ENCODE data around the gene HOXC12.

HOXC12 gene

DNA sequence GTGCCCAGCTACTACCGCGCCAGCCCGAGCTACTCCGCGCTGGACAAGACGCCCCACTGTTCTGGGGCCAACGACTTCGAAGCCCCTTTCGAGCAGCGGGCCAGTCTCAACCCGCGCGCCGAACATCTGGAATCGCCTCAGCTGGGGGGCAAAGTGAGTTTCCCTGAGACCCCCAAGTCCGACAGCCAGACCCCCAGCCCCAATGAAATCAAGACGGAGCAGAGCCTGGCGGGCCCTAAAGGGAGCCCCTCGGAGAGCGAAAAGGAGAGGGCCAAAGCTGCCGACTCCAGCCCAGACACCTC is 30.9 kb downstream of the HOXC12 start:
- DNase-seq: no peak

DNA sequence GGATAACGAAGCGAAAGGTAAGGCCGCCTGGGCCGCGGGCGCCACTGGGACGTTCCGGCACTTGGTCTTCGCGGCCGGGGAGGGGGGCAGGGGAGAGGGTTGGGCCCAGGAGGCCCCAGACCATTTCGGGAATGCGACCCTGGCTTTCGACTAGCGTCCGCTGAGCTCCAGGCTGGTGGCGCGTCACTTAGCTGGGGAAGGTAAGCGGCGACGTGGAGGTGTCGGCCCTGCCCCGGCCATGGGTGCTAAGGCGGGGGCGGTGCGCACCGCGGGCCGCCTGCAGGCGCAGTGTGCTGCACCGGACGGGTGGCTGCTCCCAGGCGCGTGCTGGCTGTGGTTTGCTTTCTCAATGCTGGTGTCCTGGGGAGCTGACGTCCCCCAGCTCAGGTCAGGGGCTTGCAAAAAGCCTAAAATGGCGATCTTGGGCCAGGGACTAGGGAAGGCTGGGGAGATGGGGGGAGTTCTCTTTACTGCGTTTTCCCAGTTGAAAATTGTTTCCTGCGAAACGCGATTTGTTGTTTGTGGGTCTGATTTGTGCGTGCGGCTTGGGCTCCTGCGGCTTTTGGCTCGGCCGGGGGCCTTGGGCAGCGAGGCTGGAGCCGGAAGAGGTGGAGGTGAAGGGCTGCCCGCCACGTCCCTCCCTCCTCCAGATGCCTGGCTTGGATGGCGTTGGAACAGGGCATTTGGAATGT is 31.4 kb downstream of the HOXC12 start:
- DNase-seq: no peak

DNA sequence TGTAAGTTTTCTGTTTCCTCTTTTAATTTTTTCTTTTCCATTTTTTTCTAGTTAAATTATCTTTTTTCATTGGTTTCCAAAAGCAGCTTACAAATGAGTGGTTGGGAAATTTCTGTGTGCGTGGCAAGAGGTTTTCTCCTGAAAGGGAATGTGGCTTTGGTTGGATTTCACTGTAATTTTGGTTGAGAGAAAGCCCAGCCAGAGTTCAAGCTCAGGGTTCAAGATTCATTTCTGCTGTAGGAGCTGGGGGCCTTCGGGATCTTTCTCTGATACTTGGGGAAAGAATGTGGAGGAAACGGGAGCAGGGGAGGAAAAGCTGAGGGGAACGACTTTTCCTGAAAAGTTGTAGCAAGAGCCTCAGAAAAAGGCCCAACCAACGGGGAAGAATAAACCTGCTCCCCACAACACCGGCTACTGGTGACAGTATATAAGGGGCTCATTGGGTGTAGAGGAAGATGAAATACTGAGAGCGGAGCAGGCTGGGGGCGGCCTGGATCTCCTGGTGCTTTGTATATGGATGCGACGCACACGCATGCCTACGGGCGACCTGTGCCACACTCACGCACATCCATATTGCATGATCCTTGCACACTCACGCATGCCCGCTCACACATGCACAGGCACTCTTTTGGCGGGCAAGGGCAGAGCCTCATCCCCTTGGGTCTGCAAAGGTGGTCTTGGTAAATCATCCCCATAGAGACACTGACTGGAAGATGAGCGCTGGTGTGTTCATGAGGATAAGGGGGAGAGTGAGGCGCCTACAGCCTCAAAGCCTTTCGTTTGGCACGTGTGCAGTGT is 32.2 kb downstream of the HOXC12 start:
- DNase-seq: no peak

DNA sequence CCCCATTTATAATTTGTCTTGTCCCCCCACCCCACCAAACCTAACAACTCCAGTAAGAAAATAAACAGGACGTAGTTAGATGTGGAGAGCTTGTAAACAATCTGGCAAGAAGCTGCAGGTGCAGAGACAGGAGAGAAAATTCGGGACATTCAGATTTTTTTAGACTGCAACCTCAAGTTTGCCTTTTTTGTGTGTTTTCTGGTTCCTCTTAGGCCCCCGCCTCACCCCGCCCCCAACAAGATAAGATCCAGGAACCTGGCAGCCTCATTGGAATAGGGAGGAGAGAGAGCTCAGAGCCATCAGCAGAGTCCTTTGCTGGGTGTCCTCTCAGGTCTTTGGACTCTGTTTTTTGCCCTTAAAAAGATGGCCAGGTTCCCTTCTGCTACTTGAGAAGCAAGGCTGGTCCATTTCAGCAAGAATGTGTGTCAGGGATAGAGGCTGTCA is 33.1 kb downstream of the HOXC12 start:
- DNase-seq: no peak

DNA sequence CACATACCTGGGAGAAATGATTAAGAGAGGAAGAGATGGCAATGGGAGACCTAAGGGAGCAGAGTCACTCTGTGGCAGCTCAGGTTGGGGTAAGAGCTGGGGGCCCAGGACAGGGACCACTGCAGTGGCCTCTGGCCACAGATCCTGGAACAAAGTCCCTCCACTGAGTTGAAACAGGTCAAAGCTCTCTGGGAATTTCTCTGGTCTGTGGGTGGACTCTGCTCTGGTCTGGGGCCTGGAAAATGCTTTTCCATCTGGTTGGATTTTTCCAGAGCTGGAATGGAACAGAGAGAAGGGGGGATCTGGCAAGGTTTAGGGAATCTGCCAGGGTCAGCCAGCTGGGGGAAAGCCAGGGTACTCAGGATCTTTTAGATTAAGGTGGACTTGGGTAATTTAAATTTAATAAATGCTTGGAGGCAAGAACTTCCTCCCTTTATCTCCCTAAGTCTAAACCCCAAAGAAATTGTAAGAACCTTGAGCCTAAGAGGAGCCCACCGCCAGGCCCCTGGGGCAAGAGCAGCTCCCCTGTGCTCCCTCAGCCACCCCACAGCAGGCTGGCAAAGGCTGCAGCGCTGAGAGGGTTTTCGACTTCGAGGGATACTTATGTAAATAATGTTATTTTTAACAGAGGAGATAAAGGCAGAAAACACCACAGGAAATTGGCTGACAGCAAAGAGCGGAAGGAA is 34.0 kb downstream of the HOXC12 start:
- no peak for DNase-seq

DNA sequence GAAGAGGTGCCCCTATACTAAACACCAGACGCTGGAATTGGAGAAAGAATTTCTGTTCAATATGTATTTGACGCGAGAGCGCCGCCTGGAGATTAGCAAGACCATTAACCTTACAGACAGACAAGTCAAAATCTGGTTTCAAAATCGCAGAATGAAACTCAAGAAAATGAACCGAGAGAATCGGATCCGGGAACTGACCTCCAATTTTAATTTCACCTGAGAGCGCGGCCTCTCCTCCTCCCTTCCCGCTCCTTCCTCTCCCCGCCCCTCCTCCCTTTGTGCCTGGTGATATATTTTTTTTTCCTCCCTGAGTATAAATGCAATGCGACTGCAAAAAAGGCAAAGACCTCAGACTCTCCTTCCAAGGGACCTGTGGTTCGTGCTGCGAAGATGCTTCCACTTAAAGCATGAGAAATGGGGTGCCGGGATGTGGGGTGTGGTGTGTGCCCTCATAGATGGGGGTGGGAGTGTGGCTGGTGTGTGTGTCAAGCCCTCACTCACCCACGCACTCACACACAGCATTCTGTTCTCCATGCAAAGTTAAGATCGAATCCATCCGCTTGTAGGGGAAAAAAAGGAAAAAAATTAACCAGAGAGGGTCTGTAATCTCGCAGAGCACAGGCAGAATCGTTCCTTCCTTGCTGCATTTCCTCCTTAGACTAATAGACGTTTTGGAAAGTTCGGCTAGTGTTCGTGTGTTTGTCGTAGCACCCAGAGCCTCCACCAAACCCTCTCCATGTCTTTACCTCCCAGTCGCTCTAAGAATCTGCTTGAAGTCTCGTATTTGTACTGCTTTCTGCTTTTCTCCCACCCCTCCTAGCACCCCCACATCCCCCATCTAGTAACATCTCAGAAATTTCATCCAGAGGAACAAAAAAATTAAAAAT is 34.8 kb downstream of the HOXC12 start:
- no peak for DNase-seq

DNA sequence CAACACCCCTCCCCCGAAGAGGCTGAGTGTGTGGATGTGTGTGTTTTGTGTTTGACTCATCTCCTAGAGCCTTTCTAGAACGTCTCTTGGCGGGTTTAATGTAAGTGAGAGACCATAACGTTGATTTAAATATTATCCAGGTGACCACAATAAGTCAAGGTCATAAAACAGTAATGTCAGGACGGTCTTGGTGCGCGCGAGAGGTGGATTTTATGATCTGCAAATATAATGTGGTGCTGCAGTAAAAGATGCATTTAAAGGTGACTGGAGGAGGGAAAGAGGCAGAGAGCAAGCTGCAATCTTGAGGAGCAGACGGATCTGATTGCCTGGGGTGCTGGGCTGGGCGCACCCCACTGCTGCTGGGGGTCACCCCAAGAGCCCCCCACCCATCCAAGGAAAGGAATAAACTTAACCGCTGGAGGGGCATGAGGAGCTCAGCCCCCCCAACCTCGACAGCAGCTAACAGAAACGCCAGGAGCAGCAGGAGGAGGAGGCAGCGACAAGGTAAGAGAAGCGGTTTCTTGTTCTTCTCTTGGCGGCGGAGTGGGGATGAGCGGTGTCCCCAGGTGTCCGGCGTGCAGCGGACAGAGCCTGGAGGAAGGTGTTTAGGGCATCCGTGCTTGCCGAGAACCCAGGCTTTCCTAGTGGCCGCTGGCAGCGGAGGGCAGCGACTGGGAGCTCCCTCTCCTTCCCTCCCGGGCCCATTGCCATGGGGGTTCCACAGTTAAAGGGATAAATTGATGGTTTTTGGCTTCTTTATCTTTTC is 35.8 kb downstream of the HOXC12 start:
- no peak for DNase-seq

DNA sequence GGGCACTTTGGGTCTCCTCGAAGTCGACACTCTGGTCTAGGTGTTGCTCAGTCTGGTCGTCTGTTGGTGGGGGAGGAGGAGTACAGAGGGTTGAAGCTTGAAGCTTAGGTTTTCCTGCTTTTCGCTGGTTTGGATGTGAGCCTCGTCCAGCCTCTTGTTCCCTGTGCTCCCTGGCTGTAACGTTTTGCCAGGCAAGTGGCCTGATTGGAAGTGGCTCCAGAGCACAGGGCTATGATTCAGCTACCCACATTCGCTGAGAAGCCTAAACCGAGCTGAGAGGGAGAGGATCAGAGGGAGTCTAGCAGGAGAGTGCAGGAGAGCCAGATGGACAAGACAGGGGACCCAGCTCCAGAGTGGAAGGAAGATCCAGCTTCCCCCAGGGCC is 36.4 kb downstream of the HOXC12 start:
- DNase-seq: no peak

DNA sequence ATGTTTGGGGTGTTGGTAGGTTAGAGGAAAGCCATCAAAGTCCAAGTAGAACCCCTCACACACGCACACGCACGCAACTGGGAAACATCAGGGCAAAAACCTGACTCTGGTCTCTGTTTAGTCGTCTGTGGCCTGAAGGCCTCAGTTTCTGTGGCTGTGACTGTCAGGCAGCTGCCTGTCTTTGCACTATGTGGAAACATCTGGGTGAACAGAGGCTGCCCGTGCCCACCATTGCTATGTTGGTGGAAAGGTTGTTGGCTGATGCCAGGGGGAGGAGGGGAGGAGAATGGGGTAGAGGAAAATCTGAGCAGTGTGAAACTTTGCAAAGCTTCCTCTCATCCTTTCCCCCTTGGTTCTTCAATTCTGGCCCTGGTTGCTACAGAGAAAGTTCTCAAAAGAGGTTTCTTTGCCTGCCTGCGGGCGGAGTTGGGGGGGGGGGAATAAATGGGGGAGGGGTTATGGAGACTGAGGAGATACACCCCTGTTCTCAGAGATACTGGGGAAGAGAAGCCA is 37.7 kb downstream of the HOXC12 start:
- DNase-seq: no peak

DNA sequence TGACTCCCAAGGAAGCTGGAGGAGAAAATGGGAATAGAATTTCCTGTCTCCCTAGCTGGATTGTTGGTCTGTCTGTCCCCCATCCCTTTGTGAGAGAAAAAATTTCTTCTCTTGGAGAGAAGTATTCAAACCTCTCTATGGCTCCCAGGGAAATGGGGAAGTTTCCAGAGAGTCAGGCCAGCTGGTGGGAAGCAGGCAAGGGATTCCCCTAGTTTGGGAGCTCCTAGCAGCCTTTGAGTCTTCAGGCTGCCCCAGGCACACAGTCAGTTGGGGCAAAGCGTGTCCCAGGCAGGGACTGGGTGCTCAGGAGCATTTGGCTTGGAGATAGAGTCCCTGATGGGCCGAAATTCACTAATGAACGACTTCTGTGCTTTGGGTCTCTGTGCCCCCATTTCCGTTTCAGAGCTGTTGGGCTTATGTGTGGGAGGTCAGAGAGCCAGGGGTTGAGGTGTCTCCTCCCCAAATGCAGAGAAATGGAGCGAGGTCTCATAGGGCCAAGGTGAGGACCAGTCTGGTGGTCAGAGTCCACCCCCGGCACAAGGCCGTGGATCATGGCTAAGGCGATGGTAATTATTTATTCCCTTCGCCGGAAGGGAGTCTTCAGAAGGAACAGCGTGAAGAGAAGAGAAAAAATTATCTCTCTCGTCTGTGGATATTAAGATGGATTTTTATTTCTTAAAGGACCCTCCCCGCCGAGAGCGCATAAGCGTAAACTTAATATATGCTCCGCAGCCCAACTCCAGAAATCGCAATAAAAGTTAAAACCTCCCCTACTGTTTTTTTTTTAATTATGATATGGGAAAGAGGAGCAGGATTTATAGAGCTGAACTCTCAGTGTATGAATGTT is 38.7 kb downstream of the HOXC12 start:
- no peak for DNase-seq

DNA sequence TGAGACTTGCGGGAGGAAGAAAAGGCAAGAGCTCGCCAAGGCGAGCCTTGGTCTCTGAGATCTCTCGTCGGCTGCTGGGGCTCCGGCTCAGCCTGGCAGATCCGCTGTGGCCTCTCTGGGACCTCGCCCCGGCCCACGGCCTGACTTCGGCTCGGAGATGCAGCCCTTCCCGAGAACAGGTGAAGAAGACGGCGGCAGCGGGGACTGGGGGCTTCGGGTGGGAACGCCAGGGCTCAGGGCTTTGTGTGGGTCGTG is 39.2 kb downstream of the HOXC12 start:
- DNase-seq: no peak

DNA sequence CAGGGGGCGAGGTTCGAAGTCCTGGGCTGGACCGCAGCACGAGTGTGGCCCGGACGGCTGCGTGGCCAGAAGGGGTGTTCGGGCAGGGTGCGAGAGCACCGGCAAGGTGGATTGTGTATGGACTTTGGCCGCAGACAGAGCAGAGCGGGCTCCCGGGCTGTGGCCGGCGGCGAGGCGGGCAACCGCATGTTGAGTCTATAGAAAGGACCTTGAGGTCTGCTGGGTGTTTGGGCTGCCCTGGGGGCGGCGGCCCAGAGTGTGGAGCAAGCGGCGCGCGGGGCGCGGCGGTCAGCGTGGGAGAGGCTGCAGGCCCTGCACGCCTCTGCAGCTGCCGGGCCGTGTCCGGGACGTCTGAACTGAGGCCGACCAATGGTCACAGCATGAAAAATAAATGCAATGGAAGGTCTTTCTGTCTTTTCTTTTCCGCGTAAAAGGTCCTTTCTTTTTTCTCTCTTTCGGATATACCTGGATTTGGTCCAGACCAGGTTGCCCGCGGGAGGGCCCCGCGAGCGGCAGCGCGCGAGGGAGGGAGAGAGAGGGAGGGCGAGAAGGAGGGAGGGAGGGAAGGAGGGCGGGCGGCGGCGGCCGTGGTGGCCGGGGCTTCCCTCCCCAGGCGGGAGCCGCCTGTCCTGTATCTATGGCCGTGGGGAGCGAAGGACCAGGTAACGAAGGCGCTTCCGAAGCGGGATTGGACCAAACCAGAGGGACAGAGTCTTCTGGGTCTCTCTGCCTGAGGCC is 39.7 kb downstream of the HOXC12 start:
- DNase-seq: peak; percentile 72

DNA sequence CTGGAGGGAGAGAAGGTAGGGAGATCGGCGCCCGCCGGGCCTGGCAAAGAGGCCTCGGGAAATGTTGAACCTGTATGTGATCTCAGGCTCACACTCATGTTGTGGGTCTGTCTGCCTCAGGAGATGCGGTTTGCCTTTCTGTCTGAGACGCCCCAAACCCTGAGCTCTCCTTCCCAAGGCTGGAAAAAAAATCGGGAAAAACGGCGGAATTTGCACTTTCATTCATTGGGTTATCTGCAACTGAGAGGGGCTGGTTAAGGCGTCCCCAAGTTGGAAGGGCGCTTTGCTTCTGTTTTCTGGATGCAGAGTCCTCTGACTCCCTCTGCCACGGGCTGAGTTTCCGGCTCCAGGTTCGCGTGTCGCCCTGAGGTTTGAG is 40.3 kb downstream of the HOXC12 start:
- DNase-seq: no peak

DNA sequence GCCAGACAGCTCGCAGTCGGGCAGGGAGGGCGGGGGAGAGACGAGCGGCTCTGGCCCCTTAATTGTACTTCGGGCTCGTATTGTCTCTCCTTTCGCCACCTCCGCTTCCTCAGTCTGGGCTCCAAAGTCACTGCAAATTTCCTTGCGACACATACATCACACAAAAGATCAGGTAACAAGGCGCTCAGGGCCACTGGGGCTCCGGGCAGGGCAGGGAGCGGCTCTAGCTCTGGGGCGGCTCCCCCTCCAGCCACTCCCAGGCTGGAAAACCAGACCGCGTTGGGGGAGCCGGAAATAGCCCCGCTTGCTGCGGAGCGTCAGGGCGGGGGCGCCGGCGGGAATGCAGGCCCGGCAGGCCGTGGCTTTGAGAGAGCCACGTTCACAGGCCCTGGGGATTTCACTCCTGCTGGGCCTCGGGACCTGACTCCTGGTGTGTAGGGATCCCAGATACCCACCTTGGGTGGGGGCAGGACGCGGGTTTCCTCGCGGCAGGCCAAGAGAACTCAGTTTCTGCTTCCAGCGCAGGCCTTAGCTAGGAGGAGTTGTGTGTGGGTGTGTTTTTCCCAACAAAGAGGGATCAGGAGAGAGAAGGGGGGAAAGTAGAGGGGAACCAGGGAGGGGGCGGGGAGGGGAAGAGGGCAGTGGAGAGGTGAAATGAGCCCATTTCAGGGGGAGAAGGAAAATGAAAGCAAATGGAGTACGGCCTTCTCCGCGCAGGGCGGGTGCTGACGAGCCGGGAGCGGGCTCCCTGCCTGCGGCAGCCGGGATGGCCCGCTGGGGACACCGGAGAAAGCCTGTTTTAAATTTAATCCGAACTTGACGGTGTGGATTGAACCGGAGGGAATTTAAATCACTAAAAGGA is 40.9 kb downstream of the HOXC12 start:
- DNase-seq: peak; percentile 80

DNA sequence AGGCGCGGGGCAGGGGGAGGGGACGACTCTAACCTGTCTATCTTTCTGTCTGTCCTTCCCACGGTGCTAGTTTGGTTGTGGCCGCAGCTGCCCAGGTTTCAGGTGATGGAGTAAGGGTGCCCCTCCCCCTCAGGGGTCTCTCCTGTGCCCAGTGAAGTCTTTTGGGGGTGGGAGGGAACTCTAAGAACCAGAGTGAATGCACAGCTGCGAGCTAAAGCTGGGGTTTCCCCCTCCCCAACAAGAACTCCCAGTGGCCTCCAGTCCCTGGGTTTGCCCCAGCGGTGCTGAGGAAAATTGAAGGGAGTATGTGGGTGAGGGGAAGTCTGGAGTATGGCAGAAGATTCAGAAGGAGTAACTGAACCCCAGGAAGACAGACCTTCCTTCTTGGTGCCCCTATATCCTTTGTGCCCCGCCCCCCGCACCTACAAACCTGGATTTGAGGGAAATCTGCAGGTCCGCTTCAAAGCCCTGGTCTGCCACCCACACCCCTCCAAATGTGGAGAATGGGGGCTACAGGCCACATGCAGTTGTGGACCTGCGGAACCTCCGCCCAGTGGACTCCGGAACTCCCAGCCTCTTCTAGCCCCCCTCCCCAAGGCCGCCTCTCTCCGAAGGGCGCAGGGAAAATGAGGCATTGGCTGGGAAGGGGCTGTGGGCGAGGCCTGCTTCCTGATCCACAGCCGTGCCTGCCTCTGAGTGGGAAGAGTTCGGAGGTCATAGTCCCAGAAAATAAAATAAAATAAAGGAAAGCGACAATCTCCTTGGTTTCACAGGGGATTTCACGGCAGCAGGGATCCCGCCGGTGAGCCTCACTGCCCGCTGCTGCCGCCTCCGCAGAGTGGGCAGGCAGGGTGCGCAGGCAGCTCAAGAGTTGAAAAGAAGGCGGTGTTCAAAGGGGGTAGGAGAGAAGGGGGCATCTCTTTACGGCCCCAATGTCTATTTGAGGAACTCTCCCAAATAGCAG is 41.8 kb downstream of the HOXC12 start:
- DNase-seq: no peak

DNA sequence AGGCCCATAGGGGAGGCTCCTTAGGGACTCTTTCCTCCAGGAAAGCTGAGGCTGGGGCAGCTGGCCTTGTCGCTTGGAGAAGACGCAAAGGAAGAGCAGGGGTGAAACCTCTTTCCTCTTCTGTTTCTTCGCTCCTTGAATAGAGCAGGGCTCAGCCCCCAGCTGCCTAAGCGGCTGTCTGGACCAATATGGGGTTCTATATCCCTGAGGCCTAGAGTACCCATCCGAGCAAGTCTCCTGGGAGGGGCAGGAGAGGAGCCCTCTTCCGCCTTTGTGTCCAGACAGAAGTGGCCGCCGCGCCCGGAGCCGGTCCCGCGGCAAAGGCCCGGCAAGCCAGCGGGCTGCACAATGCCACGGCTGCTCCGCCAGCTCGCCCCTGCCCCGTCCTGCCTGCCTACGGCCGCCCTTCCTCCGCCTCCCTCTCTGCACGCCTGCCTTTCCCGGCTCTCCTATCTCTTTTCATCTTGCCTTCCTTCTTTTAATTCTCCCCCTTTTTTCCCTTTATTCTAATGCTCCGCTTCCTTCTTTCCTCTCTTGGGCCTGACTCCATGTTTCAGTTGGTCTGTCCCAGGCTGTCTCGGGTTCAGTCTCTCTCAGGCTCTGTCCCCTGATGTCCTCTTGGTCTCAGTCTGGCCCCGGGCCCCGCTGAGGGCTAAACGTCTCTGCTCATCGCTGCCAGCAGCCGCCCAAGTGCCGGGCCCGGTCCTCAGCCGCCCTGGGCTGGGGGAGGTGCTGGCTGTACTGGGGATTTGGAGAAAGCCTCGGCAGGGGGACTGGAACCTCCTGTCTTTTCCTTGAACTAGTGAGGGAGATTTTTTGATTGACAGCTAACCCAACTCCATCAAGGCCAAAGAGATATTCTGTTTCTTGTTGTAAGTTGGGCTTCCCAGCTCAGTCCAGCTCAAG is 42.8 kb downstream of the HOXC12 start:
- DNase-seq: peak; percentile 76

Measured in islet precursor cell (in vitro differentiated cells).